Measurements from ENCODE around the gene OR11H6. TPM values are rescaled to one million over a fixed set of nuclear protein-coding genes. Genes with fewer than 3 reads are reported as not detected.
"Not testable (repeated sequence)": the region's sequence is repeated elsewhere in the genome, so short reads cannot be mapped to it uniquely, and the experiment has no call there.

OR11H6 gene
- total and polyA plus RNA-seq, 2 donors (not counting 1 experiment from before 2014, with no cell fraction given) = not detected

DNA sequence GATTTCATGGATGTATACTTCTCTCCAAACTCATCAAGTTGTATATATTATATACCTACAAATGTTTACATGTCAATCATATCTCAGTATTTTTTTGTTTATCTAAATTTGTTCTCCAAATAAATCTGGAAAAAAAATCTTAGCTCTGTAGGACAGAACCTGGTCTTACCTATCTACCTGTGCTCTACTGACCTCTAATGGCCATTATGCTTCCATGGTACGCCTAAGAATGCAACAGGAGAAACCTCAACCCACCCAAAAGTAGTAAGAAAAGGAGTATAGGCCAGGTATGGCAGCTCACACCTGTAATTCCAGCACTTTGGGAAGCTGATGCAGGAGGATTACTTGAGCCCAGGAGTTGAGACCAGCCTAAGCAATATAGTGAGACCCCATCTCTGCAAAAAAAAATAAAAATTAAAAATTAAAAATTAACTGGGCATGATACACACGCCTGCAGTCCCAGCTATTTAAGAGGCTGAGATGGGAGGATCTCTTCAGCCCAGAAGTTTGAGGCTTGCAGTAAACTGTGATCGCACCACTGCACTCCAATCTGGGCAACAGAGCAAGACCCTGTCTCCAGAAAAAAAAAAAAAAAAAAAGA, 24.2 kb downstream of the OR11H6 start:
- DNase-seq (ENCODE audit: low read depth in 2 of 2) = no peak
- H3K27ac ChIP-seq (ENCODE audit: insufficient read depth, low read length) = no peak overlapping the region
- H3K4me2 ChIP-seq (ENCODE audit: extremely low read depth, insufficient read depth, low read length) = no peak overlapping the region
- H3K79me2 ChIP-seq (ENCODE audit: control insufficient read depth, insufficient read depth, low read length) = no peaks in the 10 kb centered on the region
- H3K9me3 ChIP-seq (ENCODE audit: control insufficient read depth, insufficient read depth, low read depth, low read length) = no peaks in the 10 kb centered on the region
- H3K4me3 ChIP-seq (replicated peaks in 1 of 4; ENCODE audit: control extremely low read depth in 1 of 4, insufficient read depth in 1 of 4, low read depth in 3 of 4, low read length in 4 of 4) = no peak overlapping the region
- H3K4me1 ChIP-seq (ENCODE audit: control insufficient read depth, extremely low read depth, insufficient read depth, low read length) = no peaks in the 10 kb centered on the region
- H3K9ac ChIP-seq (ENCODE audit: insufficient read depth, low read length) = no peak overlapping the region
- no peak overlapping the region for H2AFZ ChIP-seq (ENCODE audit: low read length)
- no peaks in the 10 kb centered on the region for H4K20me1 ChIP-seq (ENCODE audit: control insufficient read depth, extremely low read depth, insufficient read depth, low read length)
- H3K27me3 ChIP-seq (ENCODE audit: control insufficient read depth, insufficient read depth, low read length) = no peaks in the 10 kb centered on the region
- TF ChIP-seq, protein P1, sequence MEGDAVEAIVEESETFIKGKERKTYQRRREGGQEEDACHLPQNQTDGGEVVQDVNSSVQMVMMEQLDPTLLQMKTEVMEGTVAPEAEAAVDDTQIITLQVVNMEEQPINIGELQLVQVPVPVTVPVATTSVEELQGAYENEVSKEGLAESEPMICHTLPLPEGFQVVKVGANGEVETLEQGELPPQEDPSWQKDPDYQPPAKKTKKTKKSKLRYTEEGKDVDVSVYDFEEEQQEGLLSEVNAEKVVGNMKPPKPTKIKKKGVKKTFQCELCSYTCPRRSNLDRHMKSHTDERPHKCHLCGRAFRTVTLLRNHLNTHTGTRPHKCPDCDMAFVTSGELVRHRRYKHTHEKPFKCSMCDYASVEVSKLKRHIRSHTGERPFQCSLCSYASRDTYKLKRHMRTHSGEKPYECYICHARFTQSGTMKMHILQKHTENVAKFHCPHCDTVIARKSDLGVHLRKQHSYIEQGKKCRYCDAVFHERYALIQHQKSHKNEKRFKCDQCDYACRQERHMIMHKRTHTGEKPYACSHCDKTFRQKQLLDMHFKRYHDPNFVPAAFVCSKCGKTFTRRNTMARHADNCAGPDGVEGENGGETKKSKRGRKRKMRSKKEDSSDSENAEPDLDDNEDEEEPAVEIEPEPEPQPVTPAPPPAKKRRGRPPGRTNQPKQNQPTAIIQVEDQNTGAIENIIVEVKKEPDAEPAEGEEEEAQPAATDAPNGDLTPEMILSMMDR (conservative IDR thresholded peaks at IDR 0.05 in 1 of 2, IDR thresholded peaks at IDR 0.05 in 1 of 2; ENCODE audit: low read depth in 1 of 2, low read length in 2 of 2) = no peak
- H3K36me3 ChIP-seq (ENCODE audit: control insufficient read depth, insufficient read depth, low read length) = no peaks in the 10 kb centered on the region

DNA sequence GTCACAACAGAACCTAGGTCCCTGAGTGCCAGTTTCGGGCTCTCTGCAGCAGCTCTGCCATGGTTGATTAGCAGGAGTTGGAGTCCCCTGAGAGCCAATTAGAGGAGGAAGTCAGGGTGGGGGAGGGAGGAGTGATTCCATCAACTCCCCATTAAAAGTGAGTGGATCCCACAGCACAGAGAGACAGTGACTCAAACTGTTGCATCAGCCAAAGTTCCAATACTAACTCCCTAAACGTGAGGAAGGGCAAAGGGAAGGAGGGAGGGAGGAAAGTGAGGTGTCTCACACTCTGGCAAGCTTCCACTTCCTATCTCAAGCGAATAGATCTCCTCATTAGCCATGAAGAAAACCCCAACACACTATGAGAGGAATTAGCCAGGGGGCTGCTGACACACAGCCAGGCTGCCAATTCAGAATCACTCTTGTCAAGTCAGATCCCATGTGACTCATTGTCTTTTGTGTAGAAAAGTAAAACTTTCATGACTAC, 39.2 kb downstream of the OR11H6 start:
- H3K27ac ChIP-seq (ENCODE audit: insufficient read depth, low read length) = no peak overlapping the region
- H3K4me3 ChIP-seq (replicated peaks in 1 of 4; ENCODE audit: control extremely low read depth in 1 of 4, insufficient read depth in 1 of 4, low read depth in 3 of 4, low read length in 4 of 4) = no peak overlapping the region
- H3K27me3 ChIP-seq (ENCODE audit: control insufficient read depth, insufficient read depth, low read length) = no peaks in the 10 kb centered on the region
- no peaks in the 10 kb centered on the region for H3K4me1 ChIP-seq (ENCODE audit: control insufficient read depth, extremely low read depth, insufficient read depth, low read length)
- DNase-seq (ENCODE audit: low read depth in 2 of 2) = peak; percentile 15 to 33
- TF ChIP-seq EZH2 (IDR thresholded peaks at IDR 0.05; ENCODE audit: low read length, missing control alignments) = no peak
- TF ChIP-seq, protein P1 (conservative IDR thresholded peaks at IDR 0.05 in 1 of 2, IDR thresholded peaks at IDR 0.05 in 1 of 2; ENCODE audit: low read depth in 1 of 2, low read length in 2 of 2) = no peak
- no peak overlapping the region for H3K9ac ChIP-seq (ENCODE audit: insufficient read depth, low read length)
- no peaks in the 10 kb centered on the region for H3K36me3 ChIP-seq (ENCODE audit: control insufficient read depth, insufficient read depth, low read length)
- H3K79me2 ChIP-seq (ENCODE audit: control insufficient read depth, insufficient read depth, low read length) = no peaks in the 10 kb centered on the region
- H4K20me1 ChIP-seq (ENCODE audit: control insufficient read depth, extremely low read depth, insufficient read depth, low read length) = no peaks in the 10 kb centered on the region
- no peaks in the 10 kb centered on the region for H3K9me3 ChIP-seq (ENCODE audit: control insufficient read depth, insufficient read depth, low read depth, low read length)
- no peak overlapping the region for H3K4me2 ChIP-seq (ENCODE audit: extremely low read depth, insufficient read depth, low read length)
- peak overlapping the region; percentile 26 for H2AFZ ChIP-seq (ENCODE audit: low read length)

DNA sequence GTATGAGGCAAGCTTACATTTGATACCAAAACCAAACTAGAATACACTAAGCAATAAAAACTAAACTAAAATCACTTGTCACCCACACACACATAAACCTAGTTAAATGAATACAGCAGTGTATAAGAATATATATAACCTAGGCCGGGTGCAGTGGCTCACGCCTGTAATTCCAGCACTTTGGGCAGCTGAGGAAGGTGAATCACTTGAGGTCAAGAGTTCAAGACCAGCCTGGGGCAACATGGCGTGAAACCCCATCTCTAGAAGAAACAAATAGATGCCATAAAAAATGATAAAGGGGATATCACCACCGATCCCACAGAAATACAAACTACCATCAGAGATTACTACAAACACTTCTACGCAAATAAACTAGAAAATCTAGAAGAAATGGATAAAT, 40.9 kb downstream of the OR11H6 start:
- not testable (repeated sequence) for H3K27ac ChIP-seq (ENCODE audit: insufficient read depth, low read length); H3K27me3 ChIP-seq (ENCODE audit: control insufficient read depth, insufficient read depth, low read length); H4K20me1 ChIP-seq (ENCODE audit: control insufficient read depth, extremely low read depth, insufficient read depth, low read length); H3K4me1 ChIP-seq (ENCODE audit: control insufficient read depth, extremely low read depth, insufficient read depth, low read length); H3K4me3 ChIP-seq (replicated peaks in 1 of 4; ENCODE audit: control extremely low read depth in 1 of 4, insufficient read depth in 1 of 4, low read depth in 3 of 4, low read length in 4 of 4); H3K9me3 ChIP-seq (ENCODE audit: control insufficient read depth, insufficient read depth, low read depth, low read length); H3K4me2 ChIP-seq (ENCODE audit: extremely low read depth, insufficient read depth, low read length); H3K9ac ChIP-seq (ENCODE audit: insufficient read depth, low read length); DNase-seq (ENCODE audit: low read depth in 2 of 2); H2AFZ ChIP-seq (ENCODE audit: low read length); H3K36me3 ChIP-seq (ENCODE audit: control insufficient read depth, insufficient read depth, low read length); H3K79me2 ChIP-seq (ENCODE audit: control insufficient read depth, insufficient read depth, low read length)
